ENCODE measurements around the gene GLYR1. TPM values are rescaled to one million over a fixed set of nuclear protein-coding genes. Genes with fewer than 3 reads are reported as not detected.

The GLYR1 gene
- total RNA-seq, 1 experiment from 2014 or later: 135 TPM

DNA sequence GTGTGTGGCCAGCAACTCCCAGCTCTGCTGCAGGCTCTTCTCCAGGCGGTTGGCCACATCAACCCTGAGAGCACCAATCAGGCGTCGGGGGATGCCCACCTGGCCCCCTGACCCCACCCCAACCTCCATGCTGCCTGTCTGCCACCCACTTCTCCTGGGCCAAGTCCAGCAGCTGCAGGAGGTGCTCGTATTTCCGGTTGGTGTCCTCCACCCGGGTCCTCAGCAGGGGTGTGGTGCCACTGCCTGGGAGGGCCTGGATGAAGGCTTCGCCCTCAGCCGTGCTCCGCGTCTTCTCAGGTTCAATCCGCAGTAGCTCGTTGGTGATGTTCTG is 44.8 kb upstream of the GLYR1 start:
- BruUV-seq (replicated peaks): no TSS peak
- no peaks in the 10 kb centered on the region for H3K27me3 ChIP-seq (ENCODE audit: insufficient read depth, low read depth)
- TF ChIP-seq EZH2 (IDR thresholded peaks at IDR 0.05; ENCODE audit: low read depth) (no peak), CTCF (conservative IDR thresholded peaks at IDR 0.05) (no peak)
- intact Hi-C loops (cut with micrococcal nuclease; ENCODE audit: unreplicated experiment): no loop called here
- no peak overlapping the region for H2AFZ ChIP-seq
- peaks cover 10% of the 10 kb centered on the region for H3K36me3 ChIP-seq (ENCODE audit: low read depth)
- H4K20me1 ChIP-seq (ENCODE audit: insufficient read depth): no peaks in the 10 kb centered on the region; the same call in 1 of the 2 replicates
- no peaks in the 10 kb centered on the region for H3K4me1 ChIP-seq (replicated peaks; ENCODE audit: insufficient read depth)
- H3K79me2 ChIP-seq (ENCODE audit: low read depth): no peaks in the 10 kb centered on the region
- no peak overlapping the region for H3K4me2 ChIP-seq
- DNase-seq: no peak
- POLR2A ChIA-PET (ENCODE audit: unreplicated experiment): no interaction called here
- H3F3A ChIP-seq (ENCODE audit: insufficient read depth, low read depth): peaks cover 31% of the 10 kb centered on the region; the same call in 1 of the 2 replicates
- CTCF ChIA-PET: no interaction called here
- H3K9me2 ChIP-seq (ENCODE audit: insufficient read depth): no peaks in the 10 kb centered on the region
- no peaks in the 10 kb centered on the region for H3K9me3 ChIP-seq (ENCODE audit: insufficient read depth, low read depth)
- H3K27ac ChIP-seq: no peak overlapping the region
- no peak overlapping the region for H3K4me3 ChIP-seq

DNA sequence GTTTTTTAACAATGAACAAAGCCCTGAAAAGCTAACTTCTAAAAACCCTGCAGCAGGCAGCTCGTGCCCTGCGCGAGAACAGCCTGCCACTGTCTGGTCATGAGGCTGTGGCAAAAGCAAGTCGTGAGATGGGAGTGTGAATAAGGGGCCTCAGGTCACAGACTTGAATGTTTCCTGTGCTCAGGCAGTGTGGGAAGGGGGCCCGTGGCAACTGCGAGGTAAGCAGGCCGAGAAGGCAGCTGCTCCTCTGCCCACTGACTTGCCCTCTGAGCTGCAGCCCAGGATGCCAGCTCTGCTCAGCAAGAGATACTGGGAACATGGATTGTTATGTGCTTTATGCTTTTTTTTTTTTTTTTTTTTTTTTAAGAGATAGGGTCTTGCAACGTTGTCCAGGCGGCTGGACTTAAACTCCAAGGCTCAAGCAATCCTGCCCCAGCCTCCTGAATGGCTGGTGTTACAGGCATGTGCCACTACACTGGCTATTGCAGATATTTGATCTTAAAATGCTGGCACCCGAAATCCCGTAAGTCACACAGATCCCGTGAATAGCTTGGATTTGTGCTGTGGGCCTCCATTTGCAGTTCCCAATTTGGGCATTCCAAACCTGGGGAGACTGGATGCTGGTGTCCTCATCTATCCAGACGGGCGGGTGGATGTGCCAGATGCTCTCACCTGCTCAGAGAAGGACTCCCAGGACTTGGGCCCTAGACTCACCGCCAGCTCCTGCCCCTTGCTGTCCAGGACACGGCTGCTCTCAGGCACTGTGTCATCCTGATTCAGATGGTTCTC is 44.2 kb upstream of the GLYR1 start:
- ChIA-PET CTCF (no interaction called here), POLR2A (ENCODE audit: unreplicated experiment) (no interaction called here)
- Histone ChIP-seq H3F3A (ENCODE audit: insufficient read depth, low read depth) (peaks cover 37% of the 10 kb centered on the region; the same call in 1 of the 2 replicates), H3K36me3 (ENCODE audit: low read depth) (peaks cover 16% of the 10 kb centered on the region), H3K27me3 (ENCODE audit: insufficient read depth, low read depth) (no peaks in the 10 kb centered on the region), H3K9me2 (ENCODE audit: insufficient read depth) (no peaks in the 10 kb centered on the region), H3K79me2 (ENCODE audit: low read depth) (no peaks in the 10 kb centered on the region), H3K9me3 (ENCODE audit: insufficient read depth, low read depth) (no peaks in the 10 kb centered on the region), H3K4me2 (no peak overlapping the region), H4K20me1 (ENCODE audit: insufficient read depth) (no peaks in the 10 kb centered on the region; the same call in 1 of the 2 replicates), H2AFZ (no peak overlapping the region), H3K4me3 (no peak overlapping the region), H3K4me1 (replicated peaks; ENCODE audit: insufficient read depth) (no peaks in the 10 kb centered on the region), H3K27ac (no peak overlapping the region)
- no peak for DNase-seq
- BruUV-seq (replicated peaks): no TSS peak
- intact Hi-C loops (cut with micrococcal nuclease; ENCODE audit: unreplicated experiment): no loop called here
- no peak for TF ChIP-seq EZH2 (IDR thresholded peaks at IDR 0.05; ENCODE audit: low read depth)
- TF ChIP-seq CTCF (conservative IDR thresholded peaks at IDR 0.05): no peak

- no peak overlapping the region for H3K27ac ChIP-seq
- TF ChIP-seq EZH2 (IDR thresholded peaks at IDR 0.05; ENCODE audit: low read depth): no peak
- no peak for TF ChIP-seq CTCF (conservative IDR thresholded peaks at IDR 0.05)
- POLR2A ChIA-PET (ENCODE audit: unreplicated experiment): no interaction called here
- intact Hi-C loops (cut with micrococcal nuclease; ENCODE audit: unreplicated experiment): no loop called here
- DNase-seq: no peak
- CTCF ChIA-PET: no interaction called here
- H3K4me3 ChIP-seq: no peak overlapping the region
- H4K20me1 ChIP-seq (ENCODE audit: insufficient read depth): no peaks in the 10 kb centered on the region; the same call in 1 of the 2 replicates
- no peaks in the 10 kb centered on the region for H3K9me3 ChIP-seq (ENCODE audit: insufficient read depth, low read depth)
- TSS peak; percentile 2 for BruUV-seq (replicated peaks)
- no peaks in the 10 kb centered on the region for H3K79me2 ChIP-seq (ENCODE audit: low read depth)
- H3K4me1 ChIP-seq (replicated peaks; ENCODE audit: insufficient read depth): no peaks in the 10 kb centered on the region
- H3K27me3 ChIP-seq (ENCODE audit: insufficient read depth, low read depth): no peaks in the 10 kb centered on the region
- H3K36me3 ChIP-seq (ENCODE audit: low read depth): peaks cover 21% of the 10 kb centered on the region
- H3K4me2 ChIP-seq: no peak overlapping the region
- no peaks in the 10 kb centered on the region for H3K9me2 ChIP-seq (ENCODE audit: insufficient read depth)
- no peak overlapping the region for H2AFZ ChIP-seq
- H3F3A ChIP-seq (ENCODE audit: insufficient read depth, low read depth): peaks cover 41% of the 10 kb centered on the region; the same call in 1 of the 2 replicates
Measured at GRCh38 chr16:4890686-4891085, 43.6 kb upstream of the GLYR1 start.
